HPDE6-E6E7 (cell line): ENCODE data around the gene BOLA2B.
"Not testable (repeated sequence)": the region's sequence is repeated elsewhere in the genome, so short reads cannot be mapped to it uniquely, and the experiment has no call there.

Experiments used
- DNase-seq: peaks from one replicate; pipeline ENCODE4 v3.0.0; 2011; ENCODE audit warnings: missing footprints; ENCODE audit errors: extremely low spot score

Gene BOLA2B

DNA sequence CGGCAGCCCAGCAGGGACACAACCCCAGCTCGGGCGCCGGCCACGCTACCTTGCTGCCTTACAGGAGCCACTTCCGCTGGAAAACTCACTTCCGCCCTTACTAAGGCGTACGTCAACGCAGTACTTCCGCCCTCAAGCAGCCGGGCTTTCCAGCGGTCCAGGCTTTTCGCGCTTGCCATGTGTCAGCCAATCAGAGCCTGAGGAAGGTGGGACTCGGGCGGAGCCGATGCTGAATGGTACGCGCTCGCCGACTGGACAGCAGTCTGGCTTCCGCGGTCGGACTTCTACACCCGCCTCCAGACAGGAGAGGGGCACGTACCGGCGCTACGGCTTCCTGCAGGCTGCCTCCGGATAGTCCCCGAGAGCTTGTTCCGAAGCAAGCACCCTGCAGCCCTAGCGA, at the start of gene BOLA2B, which contains the start of gene SLX1A:
Gene BOLA2B, minus strand, starts transcription at position 52 of the 400 bp plus-strand sequence. CDS start 71 bp downstream, outside the sequence.
Gene SLX1A, plus strand, starts transcription at position 261 of the 400 bp plus-strand sequence. CDS start 210 bp downstream, outside the sequence.
- not testable (repeated sequence) for DNase-seq

DNA sequence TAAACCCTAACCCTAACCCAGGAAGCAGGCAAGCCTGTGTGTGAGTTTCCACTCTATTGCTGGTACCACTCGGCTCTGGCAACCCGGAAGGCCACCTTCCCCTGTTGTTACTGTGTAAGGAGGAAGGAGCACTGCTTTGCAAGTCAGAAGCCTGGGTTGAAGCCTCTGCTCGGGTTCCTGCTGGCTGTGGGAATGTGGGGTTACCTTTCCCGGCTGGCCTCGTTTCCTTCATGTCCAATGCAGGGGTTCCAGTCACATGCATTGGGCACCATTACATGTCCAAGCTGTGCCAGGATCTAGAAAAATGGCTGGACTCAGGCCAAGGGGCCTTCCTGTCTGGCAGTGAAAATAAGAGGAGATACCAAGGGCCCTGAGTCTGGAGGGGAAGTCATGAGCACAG, 23.6 kb upstream of the BOLA2B start:
- not testable (repeated sequence) for DNase-seq

GRCh38 chr16:30211414-30211813, 17.9 kb upstream of the BOLA2B start:
- DNase-seq = not testable (repeated sequence)

DNA sequence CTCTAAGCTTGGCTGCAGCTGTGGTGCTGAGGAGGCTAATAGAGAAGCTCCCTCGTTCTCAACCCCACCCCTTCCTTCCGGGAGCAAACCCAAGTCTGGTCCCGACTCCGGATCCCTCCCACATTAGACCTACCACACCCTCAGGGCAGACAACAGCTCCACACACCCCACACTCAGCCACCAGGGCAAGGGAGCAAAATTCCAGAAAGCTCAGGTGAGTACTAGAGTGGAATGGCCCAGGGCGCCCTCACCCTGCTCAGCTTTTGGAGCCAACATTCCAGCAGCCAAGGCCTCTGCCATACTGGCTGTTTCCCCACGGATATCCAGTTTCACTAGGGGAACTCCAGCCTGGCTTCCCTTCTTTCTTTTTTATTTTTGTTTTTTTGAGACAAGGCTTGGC, 15.6 kb upstream of the BOLA2B start:
- not testable (repeated sequence) for DNase-seq

- not testable (repeated sequence) for DNase-seq
These were observed 13.7 kb upstream of the BOLA2B start for GRCh38 chr16:30207063-30207704.

DNA sequence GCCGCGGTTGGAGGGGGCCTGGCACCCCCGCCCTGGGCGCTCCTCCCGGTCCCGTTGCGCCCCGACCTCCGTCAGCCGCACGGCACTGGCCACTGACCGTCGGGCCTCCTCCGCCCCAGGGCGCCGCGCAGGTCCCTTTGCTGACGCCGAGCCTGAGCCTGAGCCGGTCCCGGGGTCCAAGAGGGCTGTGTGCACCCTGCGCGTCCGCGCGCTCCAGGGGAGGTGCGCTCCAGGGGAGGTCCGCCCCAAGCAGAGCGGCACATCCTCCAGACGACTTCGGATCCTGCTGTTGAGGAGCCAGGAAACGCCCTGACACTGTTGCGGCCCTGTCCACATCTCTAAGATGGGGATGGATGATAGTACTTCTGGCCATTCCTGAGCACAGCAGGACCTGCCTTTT, 12.8 kb upstream of the BOLA2B start:
- DNase-seq = not testable (repeated sequence)

DNA sequence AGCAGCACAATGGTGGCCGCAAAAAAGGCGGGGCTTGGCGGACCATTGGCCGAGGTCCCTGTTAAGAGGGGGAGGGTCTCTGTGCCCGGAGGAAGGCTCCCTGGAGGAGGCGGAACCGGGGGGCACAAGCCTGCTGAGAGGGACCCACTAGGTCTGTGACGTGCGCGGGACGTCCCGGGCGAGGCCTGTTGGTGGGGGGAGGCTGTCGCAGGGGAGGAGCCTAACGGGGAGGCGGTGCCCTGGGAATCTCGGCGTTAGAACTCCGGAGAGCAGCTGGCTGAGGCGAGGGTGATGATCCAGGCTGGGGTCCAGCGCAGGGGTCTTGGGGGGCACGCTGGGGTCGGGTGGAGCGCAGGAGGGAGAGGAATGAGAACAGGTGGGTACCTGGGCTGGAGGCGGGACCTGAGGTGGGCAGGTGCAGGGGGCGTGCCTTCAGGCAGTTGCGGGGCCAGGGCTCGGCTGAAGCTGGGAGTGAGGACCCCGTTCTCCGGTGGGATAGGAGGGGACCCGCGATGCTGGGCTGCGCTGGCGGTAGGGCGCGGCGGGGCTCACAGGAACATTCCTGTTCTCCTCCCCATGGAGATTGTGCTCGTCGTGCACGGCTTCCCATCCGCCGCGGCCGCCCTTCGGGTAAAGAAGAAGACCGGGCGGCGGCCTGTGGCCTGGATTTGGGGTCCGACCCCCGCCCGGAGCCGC, 12.2 kb upstream of the BOLA2B start:
- not testable (repeated sequence) for DNase-seq

DNA sequence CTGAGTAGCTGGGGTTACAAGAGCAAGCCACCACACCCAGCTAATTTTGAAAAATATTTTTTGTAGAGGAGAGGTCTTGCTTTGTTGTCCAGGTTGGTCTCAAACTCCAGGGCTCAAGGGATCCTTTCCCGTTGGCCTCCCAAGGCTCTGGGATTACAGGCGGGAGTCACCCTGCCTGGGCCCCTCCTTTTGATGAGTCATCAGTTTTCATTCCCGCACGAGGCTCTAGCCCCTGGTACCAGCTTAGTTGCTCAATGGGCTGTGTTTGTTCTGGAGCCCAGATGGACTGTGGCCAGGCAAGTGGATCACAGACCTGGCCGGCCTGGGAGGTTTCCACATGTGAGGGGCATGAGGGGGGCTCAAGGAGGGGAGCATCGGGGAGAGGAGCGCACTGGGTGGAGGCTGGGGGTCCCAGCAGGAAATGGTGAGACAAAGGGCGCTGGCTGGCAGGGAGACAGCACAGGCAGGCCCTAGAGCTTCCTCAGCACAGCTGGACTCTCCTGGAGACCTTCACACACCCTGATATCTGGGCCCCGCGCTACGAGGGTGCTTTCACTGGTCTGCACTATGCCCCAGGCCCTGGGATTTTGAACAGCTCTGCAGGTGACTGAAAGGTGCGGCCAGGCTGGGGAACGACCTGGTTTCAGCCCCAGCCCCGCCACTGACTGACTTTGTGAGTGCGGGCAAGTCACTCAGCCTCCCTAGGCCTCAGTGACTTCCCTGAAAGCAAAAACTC, 6.3 kb upstream of the BOLA2B start:
- DNase-seq = not testable (repeated sequence)

GRCh38 chr16:30199049-30199448, 5.6 kb upstream of the BOLA2B start, which contains the start of gene SULT1A3:
SULT1A3 (plus strand) TSS chr16:30199255; CDS start chr16:30200729, 1,474 bp downstream.
- DNase-seq = not testable (repeated sequence)

DNA sequence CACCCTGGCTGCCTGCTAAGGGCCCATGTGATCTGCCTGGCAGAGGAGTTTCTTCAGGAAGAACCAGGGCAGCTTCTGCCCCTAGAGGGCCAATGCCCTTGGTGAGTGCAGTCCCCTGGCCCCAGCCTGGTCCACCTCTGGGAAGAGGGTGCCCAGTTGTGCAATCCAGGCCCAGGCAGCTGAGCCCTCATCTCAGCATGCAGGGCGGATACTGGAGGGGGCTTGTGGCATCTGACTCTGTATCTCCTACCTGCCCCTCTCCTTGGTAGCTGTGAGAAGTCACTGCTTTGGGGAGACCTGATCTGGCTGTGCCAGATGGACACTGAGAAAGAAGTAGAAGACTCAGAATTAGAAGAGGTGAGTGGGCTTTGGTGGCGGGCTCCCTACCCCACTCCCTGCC, 3.5 kb upstream of the BOLA2B start:
- DNase-seq = not testable (repeated sequence)

GRCh38 chr16:30194172-30194925, 883 bp upstream of the BOLA2B start:
- not testable (repeated sequence) for DNase-seq

DNA sequence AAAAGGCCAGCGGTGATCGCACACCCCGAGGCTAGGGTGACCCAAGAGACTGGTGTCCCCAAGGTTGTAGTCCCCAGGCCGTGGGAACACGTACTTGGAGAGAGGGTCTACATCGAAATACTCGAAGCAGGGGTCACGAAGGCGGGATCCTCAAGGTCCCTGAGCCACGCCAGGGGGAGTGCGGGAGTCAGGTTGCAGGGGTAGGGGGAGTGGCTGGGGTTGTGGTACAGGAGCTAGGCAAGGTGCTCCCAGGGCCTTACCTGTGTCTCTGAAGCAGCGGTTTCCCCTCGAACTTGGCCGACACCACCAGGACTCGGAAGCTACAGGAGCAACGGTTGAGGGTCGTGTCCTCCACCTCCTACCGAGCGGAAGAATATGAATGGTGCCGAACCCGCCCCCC, 368 bp downstream of the BOLA2B start:
- DNase-seq = not testable (repeated sequence)

GRCh38 chr16:30191158-30191557, 2.3 kb downstream of the BOLA2B start:
- DNase-seq = not testable (repeated sequence)

- no peak for DNase-seq
These were observed 5.4 kb downstream of the BOLA2B start for GRCh38 chr16:30187971-30188561.

DNA sequence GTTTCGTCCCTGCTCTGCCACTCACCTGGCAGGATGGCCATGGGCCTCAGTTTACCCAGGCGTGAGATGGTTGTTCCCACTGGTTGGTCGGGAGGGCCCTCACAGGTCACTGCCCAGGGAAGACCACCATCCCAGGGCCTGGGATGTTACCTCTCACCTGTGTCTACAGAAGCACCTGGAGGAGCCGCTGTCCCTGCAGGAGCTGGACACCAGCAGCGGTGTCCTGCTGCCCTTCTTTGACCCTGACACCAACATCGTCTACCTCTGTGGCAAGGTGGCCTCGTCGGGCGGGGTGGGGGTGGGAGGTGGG, 6.0 kb downstream of the BOLA2B start:
- DNase-seq = no peak

DNA sequence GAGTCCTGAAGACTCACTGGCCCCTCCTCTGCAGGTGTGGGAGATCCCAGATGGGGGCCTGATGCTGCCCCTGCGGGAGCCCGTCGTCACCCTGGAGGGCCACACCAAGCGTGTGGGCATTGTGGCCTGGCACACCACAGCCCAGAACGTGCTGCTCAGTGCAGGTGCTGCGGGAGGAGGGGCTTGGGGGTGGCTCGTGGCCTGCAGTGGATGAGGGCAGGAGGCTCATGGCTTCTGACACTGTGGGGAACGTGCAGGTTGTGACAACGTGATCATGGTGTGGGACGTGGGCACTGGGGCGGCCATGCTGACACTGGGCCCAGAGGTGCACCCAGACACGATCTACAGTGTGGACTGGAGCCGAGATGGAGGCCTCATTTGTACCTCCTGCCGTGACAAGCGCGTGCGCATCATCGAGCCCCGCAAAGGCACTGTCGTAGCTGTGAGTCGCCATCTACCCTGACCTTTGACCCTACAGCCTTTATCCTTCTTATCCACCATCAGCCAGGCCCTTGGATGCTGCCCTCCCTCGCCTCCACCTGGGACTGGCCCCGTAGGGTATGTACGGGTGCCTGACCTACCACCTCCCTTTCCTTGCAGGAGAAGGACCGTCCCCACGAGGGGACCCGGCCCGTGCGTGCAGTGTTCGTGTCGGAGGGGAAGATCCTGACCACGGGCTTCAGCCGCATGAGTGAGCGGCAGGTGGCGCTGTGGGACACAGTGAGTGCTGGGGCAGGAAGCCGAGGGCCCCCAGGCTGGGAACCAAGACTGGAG, 6.5 kb downstream of the BOLA2B start:
- peak; percentile 42 for DNase-seq

GRCh38 chr16:30186444-30186781, 7.1 kb downstream of the BOLA2B start:
- no peak for DNase-seq

DNA sequence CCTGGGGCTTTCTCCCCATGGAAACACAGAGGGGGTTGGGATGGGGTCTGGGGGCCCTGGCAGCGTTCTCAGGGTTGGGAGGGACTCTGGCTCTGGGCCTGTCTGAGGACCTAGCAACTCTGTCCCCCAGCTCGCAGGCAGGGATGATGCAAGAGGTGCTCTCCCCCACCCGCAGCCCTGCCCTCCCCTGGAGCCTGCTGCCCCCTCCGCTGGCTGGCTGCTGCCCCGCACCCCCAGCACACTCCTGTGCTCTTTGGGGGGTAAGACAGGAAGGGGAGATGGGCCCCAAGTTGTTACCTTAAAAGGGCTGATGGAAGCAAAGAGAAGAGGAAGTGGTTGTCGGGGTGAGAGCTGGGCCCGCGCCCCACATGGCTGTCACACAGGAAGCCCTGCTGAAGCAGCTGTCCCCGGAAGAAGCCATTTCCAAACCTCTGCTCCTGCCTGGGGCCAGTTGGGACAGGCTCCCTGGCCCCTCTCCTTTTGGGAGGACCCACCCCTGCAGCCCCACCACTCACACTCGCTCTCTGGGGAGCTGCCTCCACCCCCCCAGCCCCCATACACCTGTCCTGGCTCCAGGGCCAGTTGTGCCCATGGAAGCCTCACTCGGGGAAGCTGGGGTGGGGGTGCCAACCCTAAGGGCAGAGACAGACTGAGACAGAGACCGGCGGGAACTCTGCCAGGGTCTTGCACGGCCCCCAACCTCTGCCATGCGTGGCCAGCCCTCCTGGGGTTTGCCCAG, 7.6 kb downstream of the BOLA2B start:
- no peak for DNase-seq

DNA sequence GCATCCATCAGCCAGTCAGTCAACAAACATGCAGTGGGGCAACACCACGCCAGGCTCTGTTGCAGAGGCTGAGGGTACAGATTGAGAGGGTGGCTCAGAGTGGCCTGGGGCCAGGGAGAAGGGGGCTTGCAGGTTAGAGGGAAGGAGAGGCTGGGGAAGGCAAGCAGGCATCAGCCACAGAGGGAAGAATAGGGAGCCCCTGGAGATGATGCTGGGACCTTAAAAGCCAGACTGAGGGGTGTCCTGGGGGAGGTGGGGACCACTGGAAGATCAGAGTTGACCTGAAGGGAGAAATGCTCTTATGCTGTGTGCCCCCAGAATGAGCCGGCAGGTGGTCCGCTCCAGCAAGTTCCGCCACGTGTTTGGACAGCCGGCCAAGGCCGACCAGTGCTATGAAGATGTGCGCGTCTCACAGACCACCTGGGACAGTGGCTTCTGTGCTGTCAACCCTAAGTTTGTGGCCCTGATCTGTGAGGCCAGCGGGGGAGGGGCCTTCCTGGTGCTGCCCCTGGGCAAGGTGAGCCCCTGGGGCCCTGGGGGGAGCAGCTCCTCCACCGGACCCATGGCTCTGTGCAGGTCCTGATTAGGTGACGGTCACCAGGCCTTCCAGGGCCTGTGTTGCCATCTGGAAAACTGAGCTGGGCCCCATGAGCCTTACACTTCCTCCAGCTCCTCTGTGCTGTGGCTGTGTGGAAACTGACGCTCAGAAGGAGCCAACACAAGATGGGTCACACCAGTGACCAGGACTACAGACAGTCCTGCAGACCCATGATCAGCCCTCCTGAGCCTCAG, 8.4 kb downstream of the BOLA2B start:
- DNase-seq = no peak
